Fibroblast of villous mesenchyme (primary cell): ENCODE measurements around the gene TGFBRAP1. TPM values are rescaled to one million over a fixed set of nuclear protein-coding genes. Genes with fewer than 3 reads are reported as not detected.
"Not testable (repeated sequence)": the region's sequence is repeated elsewhere in the genome, so short reads cannot be mapped to it uniquely, and the experiment has no call there.

Source experiments
- DNase-seq: peaks from one replicate; pipeline ENCODE4 v3.0.0-alpha.2; 2010; ENCODE audit warnings: low read depth
- H3K4me3 ChIP-seq: 2 replicates; pipeline ENCODE4 v1.5.1; 2011; ENCODE audit warnings: low read depth, mild to moderate bottlenecking, low read length
- total RNA-seq: library from RNA; depleted of rRNA; stranded (reverse); fragments of >200 nt; gene quantifications from 2 replicates; pipeline ENCODE4 v1.2.3, GENCODE V29; 2012
- TF ChIP-seq, protein P1 (sequence below): IDR thresholded peaks from 2 replicates; pipeline ENCODE4 v1.5.1; 2012; ENCODE audit warnings: low read depth, mild to moderate bottlenecking, low read length; ENCODE audit not compliant: insufficient read depth

The TGFBRAP1 gene
- total RNA-seq, 1 donor = 29.4 TPM

DNA sequence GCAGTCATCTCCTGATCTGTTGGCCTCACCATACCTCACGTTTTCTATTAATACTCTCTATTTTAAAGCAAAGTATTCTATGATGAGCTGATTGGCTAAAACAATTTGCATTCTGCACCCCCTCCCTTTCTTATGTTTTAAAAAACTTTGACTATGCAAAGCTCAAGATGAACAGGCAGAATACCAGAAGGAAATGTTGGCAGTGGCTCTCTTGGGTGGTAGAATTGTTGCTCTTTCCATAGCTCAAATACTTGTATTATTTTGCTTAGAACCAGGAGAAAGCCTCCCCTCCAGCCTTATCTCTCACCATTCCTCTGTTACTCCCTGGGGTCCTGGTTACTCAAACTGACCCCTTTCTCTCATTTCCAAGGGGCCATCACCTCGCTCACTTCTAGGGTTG, 73.6 kb downstream of the TGFBRAP1 start:
- TF ChIP-seq, protein P1, sequence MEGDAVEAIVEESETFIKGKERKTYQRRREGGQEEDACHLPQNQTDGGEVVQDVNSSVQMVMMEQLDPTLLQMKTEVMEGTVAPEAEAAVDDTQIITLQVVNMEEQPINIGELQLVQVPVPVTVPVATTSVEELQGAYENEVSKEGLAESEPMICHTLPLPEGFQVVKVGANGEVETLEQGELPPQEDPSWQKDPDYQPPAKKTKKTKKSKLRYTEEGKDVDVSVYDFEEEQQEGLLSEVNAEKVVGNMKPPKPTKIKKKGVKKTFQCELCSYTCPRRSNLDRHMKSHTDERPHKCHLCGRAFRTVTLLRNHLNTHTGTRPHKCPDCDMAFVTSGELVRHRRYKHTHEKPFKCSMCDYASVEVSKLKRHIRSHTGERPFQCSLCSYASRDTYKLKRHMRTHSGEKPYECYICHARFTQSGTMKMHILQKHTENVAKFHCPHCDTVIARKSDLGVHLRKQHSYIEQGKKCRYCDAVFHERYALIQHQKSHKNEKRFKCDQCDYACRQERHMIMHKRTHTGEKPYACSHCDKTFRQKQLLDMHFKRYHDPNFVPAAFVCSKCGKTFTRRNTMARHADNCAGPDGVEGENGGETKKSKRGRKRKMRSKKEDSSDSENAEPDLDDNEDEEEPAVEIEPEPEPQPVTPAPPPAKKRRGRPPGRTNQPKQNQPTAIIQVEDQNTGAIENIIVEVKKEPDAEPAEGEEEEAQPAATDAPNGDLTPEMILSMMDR = no peak
- no peak overlapping the region for H3K4me3 ChIP-seq
- DNase-seq = no peak

- TF ChIP-seq, protein P1 = no peak
- H3K4me3 ChIP-seq = no peak overlapping the region
- DNase-seq = no peak
Observed at GRCh38 chr2:105254531-105255210, 74.9 kb downstream of the TGFBRAP1 start.

DNA sequence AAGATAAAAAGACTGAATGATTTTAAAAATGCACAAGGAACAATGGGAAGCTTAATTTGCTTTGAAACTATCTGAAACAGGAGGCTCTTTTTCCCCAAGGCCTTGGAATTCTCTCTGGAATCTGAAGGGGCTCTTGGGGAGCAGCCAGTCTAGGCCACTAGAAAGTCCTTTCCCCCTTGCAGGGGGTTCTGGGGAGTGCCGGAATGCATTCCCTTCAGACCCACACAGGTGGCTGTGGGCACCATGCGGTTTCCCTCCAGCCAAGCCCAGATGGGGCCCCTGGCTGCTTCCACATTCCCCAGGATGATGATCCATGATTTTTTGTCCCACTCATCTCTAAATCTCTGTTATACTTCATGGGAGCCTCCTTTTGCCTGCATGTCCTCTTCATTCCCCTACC, 77.3 kb downstream of the TGFBRAP1 start:
- DNase-seq = no peak
- H3K4me3 ChIP-seq = no peak overlapping the region
- TF ChIP-seq, protein P1 = no peak

- not testable (repeated sequence) for H3K4me3 ChIP-seq, DNase-seq
Observed at GRCh38 chr2:105251016-105251648, 78.4 kb downstream of the TGFBRAP1 start.

DNA sequence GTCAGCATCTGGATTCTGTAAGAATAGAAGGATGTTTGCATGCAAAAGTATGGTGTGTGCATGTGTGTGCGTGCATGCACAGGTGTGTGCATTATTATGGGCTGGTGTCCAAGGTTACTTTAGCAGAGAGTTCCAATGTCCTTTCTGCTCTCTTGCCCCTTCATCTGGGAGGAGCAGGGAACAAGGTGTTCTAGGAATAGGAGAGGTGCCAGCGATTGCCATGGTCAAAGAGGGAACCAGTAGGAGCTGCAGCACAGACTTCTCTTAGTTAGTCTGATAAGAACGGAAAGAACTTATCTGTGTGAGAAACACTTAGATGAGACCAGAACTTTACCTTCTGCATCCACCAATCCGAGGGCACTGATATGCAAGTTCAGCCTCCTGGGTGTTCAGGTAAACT, 79.6 kb downstream of the TGFBRAP1 start:
- TF ChIP-seq, protein P1 = no peak
- no peak overlapping the region for H3K4me3 ChIP-seq
- no peak for DNase-seq

DNA sequence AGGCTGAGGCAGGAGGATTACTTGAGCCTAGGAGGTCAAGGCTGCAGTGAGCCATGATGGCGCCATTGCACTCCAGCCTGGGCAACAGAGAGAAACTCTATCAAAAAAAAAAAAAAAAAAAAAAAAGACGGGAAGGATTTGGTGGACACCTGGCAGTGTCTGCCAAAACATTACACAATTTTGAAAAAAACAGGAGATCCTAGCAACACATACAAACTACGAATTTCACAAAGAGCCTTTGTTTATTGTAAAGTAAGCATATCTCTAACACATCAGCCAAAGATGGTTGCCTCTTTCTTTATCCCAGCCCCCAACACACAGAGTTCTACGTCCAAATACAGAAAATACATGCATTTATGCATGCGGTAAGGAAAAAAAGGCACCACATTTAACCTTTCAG, 80.4 kb downstream of the TGFBRAP1 start:
- H3K4me3 ChIP-seq = no peak overlapping the region
- TF ChIP-seq, protein P1 = no peak
- DNase-seq = no peak

GRCh38 chr2:105248316-105249070, 81.0 kb downstream of the TGFBRAP1 start:
- H3K4me3 ChIP-seq = no peak overlapping the region
- TF ChIP-seq, protein P1 = no peak
- DNase-seq = no peak
